LNCAP (cell line): ENCODE measurements around the gene GALNT10.

Experiments
- CTCF ChIP-seq: fragments of 450-650 bp; IDR thresholded peaks from 2 replicates; pipeline ENCODE4 v1.5.1; 2017; ENCODE audit warnings: mild to moderate bottlenecking

The GALNT10 gene

GRCh38 chr5:154390746-154391359 lies 200.3 kb downstream of the GALNT10 start:
- TF ChIP-seq CTCF = no peak

GRCh38 chr5:154391788-154392187 lies 201.3 kb downstream of the GALNT10 start:
- no peak for TF ChIP-seq CTCF

- no peak for TF ChIP-seq CTCF
Measured at GRCh38 chr5:154393850-154394249, 203.3 kb downstream of the GALNT10 start.

- TF ChIP-seq CTCF = peak; percentile 35; the same call in 1 of the 2 replicates
Measured at GRCh38 chr5:154394307-154394706, 203.8 kb downstream of the GALNT10 start.

- no peak for TF ChIP-seq CTCF
Measured at GRCh38 chr5:154395407-154396106, 205.0 kb downstream of the GALNT10 start.

GRCh38 chr5:154396128-154396527 lies 205.6 kb downstream of the GALNT10 start:
- TF ChIP-seq CTCF = no peak

GRCh38 chr5:154397652-154398406 lies 207.3 kb downstream of the GALNT10 start:
- no peak for TF ChIP-seq CTCF
